ENCODE data around the gene NPC2. TPM values are rescaled to one million over a fixed set of nuclear protein-coding genes. Genes with fewer than 3 reads are reported as not detected.

Gene NPC2
- total RNA-seq, 1 experiment from 2014 or later, result 141 TPM

- H3K27me3 ChIP-seq (ENCODE audit: control insufficient read depth, insufficient read depth, low read length), result no peaks in the 10 kb centered on the region
- no peaks in the 10 kb centered on the region for H3K9me3 ChIP-seq (ENCODE audit: control insufficient read depth, insufficient read depth, low read depth, low read length)
- TF ChIP-seq SIN3A (IDR thresholded peaks at IDR 0.05; ENCODE audit: borderline replicate concordance, insufficient read depth, low read depth, low read length) (no peak), POLR2AphosphoS5 (IDR thresholded peaks at IDR 0.05; ENCODE audit: low read depth, low read length) (no peak), TCF7L2 (IDR thresholded peaks at IDR 0.05; ENCODE audit: low read depth, low read length) (no peak), CTCF (IDR thresholded peaks at IDR 0.05) (no peak), REST (IDR thresholded peaks at IDR 0.05; ENCODE audit: insufficient read depth in 1 of 2, low read depth in 2 of 2, low read length in 1 of 2) (no peak)
- in situ Hi-C loops (cut with HindIII; ENCODE audit: low pct_unique_long_range_greater_than_20kb, low sequenced_read_pairs), result no loop called here
- DNase-seq (ENCODE audit: low read depth, low spot score) (no peak), ATAC-seq (no peak)
- H3K27ac ChIP-seq (ENCODE audit: low read length), result no peak overlapping the region
- H3K36me3 ChIP-seq (ENCODE audit: control insufficient read depth, insufficient read depth, low read length), result no peaks in the 10 kb centered on the region
- intact Hi-C loops (cut with micrococcal nuclease; ENCODE audit: unreplicated experiment), result no loop called here
- no peak overlapping the region for H3K4me3 ChIP-seq (ENCODE audit: low read depth in 2 of 2, low read length in 2 of 2)
- BruUV-seq (replicated peaks), result no TSS peak
- H3K4me1 ChIP-seq (ENCODE audit: control insufficient read depth, insufficient read depth, low read length), result no peaks in the 10 kb centered on the region
- ChIA-PET CTCF (no interaction called here), POLR2A (no interaction called here)
These were observed 37.9 kb upstream of the NPC2 start for GRCh38 chr14:74531006-74531405.

- Histone ChIP-seq H3K27me3 (ENCODE audit: control insufficient read depth, insufficient read depth, low read length) (no peaks in the 10 kb centered on the region), H3K9me3 (ENCODE audit: control insufficient read depth, insufficient read depth, low read depth, low read length) (no peaks in the 10 kb centered on the region), H3K4me1 (ENCODE audit: control insufficient read depth, insufficient read depth, low read length) (no peaks in the 10 kb centered on the region), H3K4me3 (ENCODE audit: low read depth in 2 of 2, low read length in 2 of 2) (no peak overlapping the region), H3K36me3 (ENCODE audit: control insufficient read depth, insufficient read depth, low read length) (no peaks in the 10 kb centered on the region), H3K27ac (ENCODE audit: low read length) (no peak overlapping the region)
- ATAC-seq (no peak), DNase-seq (ENCODE audit: low read depth, low spot score) (no peak)
- TF ChIP-seq REST (IDR thresholded peaks at IDR 0.05; ENCODE audit: insufficient read depth in 1 of 2, low read depth in 2 of 2, low read length in 1 of 2), result no peak
- CTCF ChIA-PET, result no interaction called here
- intact Hi-C loops (cut with micrococcal nuclease; ENCODE audit: unreplicated experiment), result no loop called here
- in situ Hi-C loops (cut with HindIII; ENCODE audit: low pct_unique_long_range_greater_than_20kb, low sequenced_read_pairs), result no loop called here
- no TSS peak for BruUV-seq (replicated peaks)
- POLR2A ChIA-PET, result no interaction called here
These were observed 35.8 kb upstream of the NPC2 start for GRCh38 chr14:74528886-74529285.
